Endothelial cell (in vitro differentiated cells): ENCODE data around the gene RFX7. TPM values are rescaled to one million over a fixed set of nuclear protein-coding genes. Genes with fewer than 3 reads are reported as not detected.

ENCODE experiments used
- DNase-seq: peaks from one replicate; pipeline ENCODE4 v3.0.0; 2021; ENCODE audit warnings: low spot score
- H3K27ac Mint-ChIP-seq: one replicate; pipeline ENCODE4 v1.8.0; 2021; ENCODE audit warnings: mixed read lengths, inconsistent platforms; ENCODE audit not compliant: unreplicated experiment
- H3K27me3 Mint-ChIP-seq: one replicate; pipeline ENCODE4 v1.8.0; 2021; ENCODE audit warnings: mild to moderate bottlenecking, moderate library complexity, mixed read lengths, inconsistent platforms; ENCODE audit not compliant: unreplicated experiment
- H3K36me3 Mint-ChIP-seq: one replicate; pipeline ENCODE4 v1.8.0; 2021; ENCODE audit warnings: mild to moderate bottlenecking, low read depth, mixed read lengths, inconsistent platforms; ENCODE audit not compliant: unreplicated experiment
- H3K4me1 Mint-ChIP-seq: one replicate; pipeline ENCODE4 v1.8.0; 2021; ENCODE audit warnings: mild to moderate bottlenecking, mixed read lengths, inconsistent platforms; ENCODE audit not compliant: unreplicated experiment
- H3K4me3 Mint-ChIP-seq: one replicate; pipeline ENCODE4 v1.8.0; 2021; ENCODE audit warnings: mild to moderate bottlenecking, mixed read lengths, inconsistent platforms; ENCODE audit not compliant: unreplicated experiment
- H3K9me3 Mint-ChIP-seq: one replicate; pipeline ENCODE4 v1.8.0; 2021; ENCODE audit warnings: mixed read lengths, inconsistent platforms; ENCODE audit not compliant: unreplicated experiment
- CTCF ChIP-seq: fragments of 200-600 bp; sonication (generic); IDR thresholded peaks from one replicate; pipeline ENCODE4 v1.5.0; 2021; ENCODE audit warnings: antibody characterized with exemption; ENCODE audit not compliant: unreplicated experiment
- total RNA-seq: library from RNA; stranded (reverse); fragmentation: NEBNext Ultra II Directional; extraction: Animal tissue kit (Norgen Biotek cat#: 25700); gene quantifications from one replicate; pipeline ENCODE4 v1.2.1, GENCODE V29; 2021; ENCODE audit not compliant: unreplicated experiment

Gene RFX7
- total RNA-seq, 1 donor from 2014 or later: 37.7 TPM

- no peak for DNase-seq
- no peaks in the 10 kb centered on the region for H3K36me3 Mint-ChIP-seq
- H3K9me3 Mint-ChIP-seq: no peaks in the 10 kb centered on the region
- H3K4me3 Mint-ChIP-seq: no peak overlapping the region
- no peak for TF ChIP-seq CTCF
- peaks cover 13% of the 10 kb centered on the region for H3K4me1 Mint-ChIP-seq
- no peak overlapping the region for H3K27ac Mint-ChIP-seq
- peaks cover 2% of the 10 kb centered on the region for H3K27me3 Mint-ChIP-seq
These were observed 4.8 kb upstream of the RFX7 start for GRCh38 chr15:56248311-56248992.

- H3K36me3 Mint-ChIP-seq: peaks cover 3% of the 10 kb centered on the region
- no peak overlapping the region for H3K4me3 Mint-ChIP-seq
- no peak overlapping the region for H3K27ac Mint-ChIP-seq
- DNase-seq: no peak
- peaks cover 5% of the 10 kb centered on the region for H3K27me3 Mint-ChIP-seq
- H3K9me3 Mint-ChIP-seq: no peaks in the 10 kb centered on the region
- no peak for TF ChIP-seq CTCF
- peaks cover 12% of the 10 kb centered on the region for H3K4me1 Mint-ChIP-seq
These were observed 3.6 kb upstream of the RFX7 start for GRCh38 chr15:56247266-56247665.

- H3K27ac Mint-ChIP-seq: peak overlapping the region; percentile 86
- H3K27me3 Mint-ChIP-seq: peaks cover 5% of the 10 kb centered on the region
- peak overlapping the region; percentile 85 for H3K4me3 Mint-ChIP-seq
- peaks cover 3% of the 10 kb centered on the region for H3K36me3 Mint-ChIP-seq
- H3K9me3 Mint-ChIP-seq: no peaks in the 10 kb centered on the region
- peak; percentile 93 for DNase-seq
- H3K4me1 Mint-ChIP-seq: peaks cover 17% of the 10 kb centered on the region
- TF ChIP-seq CTCF: peak; percentile 99
These were observed 2.5 kb upstream of the RFX7 start for GRCh38 chr15:56245871-56246814.

- Mint-ChIP-seq H3K36me3 (peaks cover 3% of the 10 kb centered on the region), H3K27ac (peak overlapping the region; percentile 86), H3K4me3 (peak overlapping the region; percentile 91), H3K27me3 (peaks cover 5% of the 10 kb centered on the region), H3K4me1 (peaks cover 17% of the 10 kb centered on the region), H3K9me3 (no peaks in the 10 kb centered on the region)
- TF ChIP-seq CTCF: no peak
- DNase-seq: peak; percentile 9
These were observed 1.3 kb upstream of the RFX7 start for GRCh38 chr15:56244811-56245576.
